Left ventricle myocardium superior (tissue), 1 donor: ENCODE results near the gene LGALS3BP. TPM values are rescaled to one million over a fixed set of nuclear protein-coding genes. Genes with fewer than 3 reads are reported as not detected.
"Not testable (repeated sequence)": the region's sequence is repeated elsewhere in the genome, so short reads cannot be mapped to it uniquely, and the experiment has no call there.

Experiments
- ATAC-seq: fragments of 200-7000 bp; cut with Tn5 transposase; one replicate; pipeline ENCODE4 v1.9.1; 2020; ENCODE audit warnings: mild to moderate bottlenecking, moderate library complexity
- DNase-seq: peaks from one replicate; pipeline ENCODE4 v3.0.0-alpha.2; 2020
- intact Hi-C: fragments of 100-400 bp; cut with micrococcal nuclease; formaldehyde crosslinking; loops from one replicate; pipeline ENCODE4 v1.11.0; 2022
- long read RNA-seq: library from polyadenylated mRNA; unstranded; transcript quantifications from one replicate; pipeline ENCODE4 v2.0.0, GENCODE V29; 2021
- total RNA-seq: library from RNA; stranded (reverse); fragmentation: NEBNext Ultra II Directional; extraction: Animal tissue kit (Norgen Biotek cat#: 25700); gene quantifications from one replicate; pipeline ENCODE4 v1.2.1, GENCODE V29; 2021
- donor health status: DM: no; HTN: yes; CAD: no; lungs with severe emphysema.

The LGALS3BP gene, protein sequence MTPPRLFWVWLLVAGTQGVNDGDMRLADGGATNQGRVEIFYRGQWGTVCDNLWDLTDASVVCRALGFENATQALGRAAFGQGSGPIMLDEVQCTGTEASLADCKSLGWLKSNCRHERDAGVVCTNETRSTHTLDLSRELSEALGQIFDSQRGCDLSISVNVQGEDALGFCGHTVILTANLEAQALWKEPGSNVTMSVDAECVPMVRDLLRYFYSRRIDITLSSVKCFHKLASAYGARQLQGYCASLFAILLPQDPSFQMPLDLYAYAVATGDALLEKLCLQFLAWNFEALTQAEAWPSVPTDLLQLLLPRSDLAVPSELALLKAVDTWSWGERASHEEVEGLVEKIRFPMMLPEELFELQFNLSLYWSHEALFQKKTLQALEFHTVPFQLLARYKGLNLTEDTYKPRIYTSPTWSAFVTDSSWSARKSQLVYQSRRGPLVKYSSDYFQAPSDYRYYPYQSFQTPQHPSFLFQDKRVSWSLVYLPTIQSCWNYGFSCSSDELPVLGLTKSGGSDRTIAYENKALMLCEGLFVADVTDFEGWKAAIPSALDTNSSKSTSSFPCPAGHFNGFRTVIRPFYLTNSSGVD
- total RNA-seq: 822 TPM
- long read RNA-seq, transcript LGALS3BP-201 (6 exons, 2,405 nt): major isoform, 598 of 918 reads
- long read RNA-seq, transcript LGALS3BP-210 (3 exons, 882 nt): minor isoform, 8 of 918 reads
- long read RNA-seq, transcript LGALS3BP-202 (5 exons, 936 nt): minor isoform, 5 of 918 reads
- long read RNA-seq, transcript LGALS3BP-218 (5 exons, 1,961 nt): minor isoform, 7 of 918 reads
- long read RNA-seq, partial matches to known transcripts: 64 of 918 reads
- long read RNA-seq, other reads (novel, unspliced or antisense): 236 of 918 reads

DNA sequence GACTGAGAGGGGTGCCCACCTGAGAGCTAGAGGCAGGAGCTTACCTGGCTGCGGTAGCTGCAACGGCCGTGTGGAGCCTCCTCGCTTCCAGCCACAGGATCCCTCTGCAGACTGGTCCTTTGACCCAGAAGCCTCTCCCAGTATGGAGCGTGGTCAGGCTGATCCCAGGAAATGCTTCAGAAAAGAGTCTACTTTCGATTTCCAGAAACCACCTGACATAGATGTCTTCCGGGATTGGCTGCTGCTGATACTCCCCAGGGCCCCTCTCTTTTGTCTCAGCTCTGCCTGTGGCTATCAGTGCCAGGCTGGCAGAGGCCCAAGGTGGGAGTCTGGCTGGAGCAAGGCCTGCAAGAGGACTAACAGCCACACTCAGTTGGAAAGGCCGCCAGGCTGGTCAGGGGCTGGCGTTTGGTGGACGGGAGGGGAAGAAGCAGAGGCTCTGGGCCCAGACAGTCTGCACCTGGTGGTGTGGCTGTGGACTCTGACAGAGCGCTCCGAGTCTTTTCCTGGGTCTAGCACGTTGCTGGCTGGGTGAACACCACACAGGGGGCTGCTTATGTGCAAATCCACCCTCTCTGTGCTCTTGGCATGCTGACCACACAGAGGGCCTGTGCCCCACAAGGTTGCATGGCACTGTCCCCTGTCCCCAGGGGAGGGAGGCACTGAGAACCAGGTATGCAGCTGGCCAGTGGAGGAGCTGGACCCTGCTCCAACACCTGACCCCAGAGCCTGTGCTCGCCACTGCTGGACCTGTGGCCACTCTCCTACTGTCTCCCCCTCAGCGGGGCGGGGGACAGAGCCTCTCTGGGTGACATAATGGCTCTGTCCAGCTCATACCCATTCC lies at the start of gene LGALS3BP:
LGALS3BP (minus strand) TSS at position 144 of the 844 bp plus-strand sequence. CDS start 2,732 bp downstream, outside the sequence.
- peak; percentile 78 for ATAC-seq
- intact Hi-C loops: loop anchor here (10.0 kb wide), 1 partner anchor 55 kb away; the partner anchor contains the start of gene TIMP2
- DNase-seq: peak; percentile 85

DNA sequence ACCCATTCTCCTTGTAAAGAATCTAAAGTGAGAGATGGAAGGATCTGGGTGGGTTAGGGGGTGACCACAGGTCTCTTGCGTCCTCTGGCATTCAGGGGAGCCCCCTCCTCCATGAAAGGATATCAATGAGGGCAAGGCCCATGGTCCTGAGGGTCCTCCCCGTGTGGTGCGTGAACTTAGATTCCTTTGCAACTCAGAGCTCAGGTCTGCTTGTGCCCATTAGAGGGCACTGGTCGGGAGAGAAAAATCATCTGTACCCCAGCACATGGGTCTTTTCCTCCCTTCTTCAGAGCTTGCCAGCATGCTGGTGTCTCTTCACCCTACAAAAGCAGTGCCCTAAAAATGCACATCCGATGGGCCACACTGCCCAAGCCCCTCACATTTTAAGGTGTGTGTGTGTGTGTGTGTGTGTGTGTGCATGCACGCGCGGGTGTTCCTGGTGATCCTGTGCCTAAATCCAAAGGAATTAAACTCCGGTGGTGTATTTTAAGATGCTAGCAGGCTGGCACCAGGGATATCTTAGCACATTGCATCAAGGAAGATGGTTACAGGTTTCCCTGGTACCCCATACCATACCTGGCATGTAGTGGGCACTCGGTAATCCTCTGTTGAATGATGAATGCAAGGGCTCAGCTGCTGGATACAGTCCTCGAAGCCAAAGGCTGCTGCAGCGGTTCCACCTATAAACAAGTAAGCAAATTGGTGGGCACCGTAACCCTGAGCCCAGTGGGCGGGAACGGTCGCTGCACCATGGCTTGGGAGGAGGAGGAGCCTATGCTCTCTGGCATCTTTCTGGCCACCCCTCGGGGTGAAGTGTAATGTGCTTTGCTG lies 49.0 kb upstream of the LGALS3BP start:
- DNase-seq (no peak), ATAC-seq (no peak)

DNA sequence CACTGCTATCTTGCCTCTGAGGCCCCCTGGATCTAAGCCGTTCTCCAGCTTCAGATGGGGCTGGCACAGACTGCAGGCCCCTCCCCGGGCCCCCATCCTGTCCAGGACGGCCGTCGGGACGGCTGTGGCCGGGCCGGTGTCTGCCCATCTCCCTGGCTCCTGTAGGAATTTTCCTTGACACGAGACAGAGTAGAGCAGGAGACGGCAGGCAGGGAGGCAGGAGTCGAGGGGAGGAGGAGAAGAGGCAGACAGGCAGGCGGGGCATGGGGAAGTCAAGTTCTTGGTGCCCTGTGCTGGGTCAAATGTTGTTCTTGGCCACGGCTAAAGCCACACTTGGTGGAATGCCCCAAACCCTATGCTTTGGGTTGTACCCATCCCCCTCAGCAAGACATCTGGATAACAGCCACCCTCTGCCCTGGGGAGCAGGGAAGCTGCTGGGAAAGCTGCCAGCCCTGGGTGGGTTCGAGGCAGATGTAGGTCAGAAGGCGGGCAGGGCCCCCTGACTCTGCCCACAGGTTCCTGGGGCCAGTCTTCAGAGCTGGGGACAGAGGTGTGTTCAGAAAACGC lies 48.3 kb upstream of the LGALS3BP start:
- peak; percentile 61 for DNase-seq
- intact Hi-C loops: no loop called here
- peak; percentile 3 for ATAC-seq

More for the DNA sequence above, 49.0 kb upstream of the LGALS3BP start:
- intact Hi-C loops: no loop called here

DNA sequence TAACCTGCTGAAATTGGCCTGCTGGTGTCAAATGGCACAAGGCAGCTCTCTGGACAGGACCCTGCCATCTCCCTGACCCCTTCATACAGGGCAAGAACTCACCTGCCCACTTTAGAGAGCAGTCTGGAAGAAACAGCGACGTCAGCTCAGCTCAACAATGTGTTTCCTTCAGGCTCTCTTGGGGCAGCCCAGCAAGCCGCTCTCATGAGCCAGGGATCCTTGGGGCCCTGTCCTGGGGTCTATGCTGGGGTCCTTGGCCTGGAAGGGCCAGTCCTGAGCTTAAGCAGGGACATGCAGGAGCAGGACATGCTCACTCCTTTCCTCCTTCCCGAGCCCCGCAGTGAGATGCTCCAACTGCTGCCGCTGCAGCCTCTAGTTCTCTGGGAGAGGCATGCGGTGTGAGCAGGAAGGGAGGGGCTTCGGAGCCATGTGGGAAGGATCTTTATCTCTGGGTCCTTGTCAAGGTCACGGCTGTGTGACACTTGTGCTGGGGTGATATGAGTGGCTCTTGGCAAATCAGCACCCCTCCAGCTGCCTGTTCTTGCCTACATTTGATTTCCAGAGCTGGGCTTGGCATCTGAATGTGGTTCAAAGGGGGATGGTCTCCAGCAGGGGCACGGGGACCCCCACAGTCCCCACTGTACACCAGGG lies 47.7 kb upstream of the LGALS3BP start:
- DNase-seq (peak; percentile 64), ATAC-seq (peak; percentile 13)
- intact Hi-C loops: no loop called here

DNA sequence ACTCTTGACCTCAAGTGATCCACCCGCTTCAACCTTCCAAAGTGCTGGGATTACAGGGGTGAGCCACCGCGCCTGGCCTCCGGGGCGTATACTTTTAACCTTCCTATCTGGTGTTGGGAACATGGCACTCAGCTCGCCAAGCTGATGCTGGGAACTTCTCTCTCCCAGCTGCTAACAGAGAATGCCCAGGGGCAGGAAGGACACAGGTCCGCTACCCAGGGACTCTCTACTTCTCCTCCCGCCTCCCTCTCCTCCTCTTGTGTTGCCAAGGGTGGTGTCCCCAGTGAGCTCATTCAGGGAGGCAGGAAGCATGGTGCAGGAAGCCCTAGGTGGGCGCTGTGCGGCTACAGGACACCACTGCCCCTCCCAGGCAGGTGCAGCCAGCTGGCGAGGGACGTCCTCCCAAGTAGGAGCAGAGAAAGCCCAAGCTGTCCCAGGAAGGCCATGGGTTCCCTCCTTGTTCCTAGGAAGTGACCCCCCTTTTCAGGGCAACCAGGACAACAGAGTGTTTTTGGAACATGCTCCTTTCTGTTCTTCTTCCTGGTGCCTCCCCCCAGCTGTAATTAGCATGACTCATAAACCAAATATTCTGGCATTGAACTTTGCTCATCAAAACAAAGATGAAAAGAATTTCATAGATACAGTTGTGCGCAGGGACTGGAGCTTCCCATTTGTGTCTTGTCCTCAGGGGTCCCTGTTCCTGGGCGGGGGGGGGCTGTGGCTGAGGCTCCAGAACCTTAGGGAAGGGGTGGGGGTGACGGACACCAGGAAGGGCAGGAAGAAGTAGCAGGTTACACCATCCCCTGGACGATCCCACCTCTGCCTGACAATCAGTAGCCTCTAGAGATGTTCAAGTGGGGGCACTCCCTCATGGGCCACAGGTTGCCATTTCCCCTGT lies 46.9 kb upstream of the LGALS3BP start:
- intact Hi-C loops: no loop called here
- DNase-seq (peak; percentile 74), ATAC-seq (peak; percentile 10)

DNA sequence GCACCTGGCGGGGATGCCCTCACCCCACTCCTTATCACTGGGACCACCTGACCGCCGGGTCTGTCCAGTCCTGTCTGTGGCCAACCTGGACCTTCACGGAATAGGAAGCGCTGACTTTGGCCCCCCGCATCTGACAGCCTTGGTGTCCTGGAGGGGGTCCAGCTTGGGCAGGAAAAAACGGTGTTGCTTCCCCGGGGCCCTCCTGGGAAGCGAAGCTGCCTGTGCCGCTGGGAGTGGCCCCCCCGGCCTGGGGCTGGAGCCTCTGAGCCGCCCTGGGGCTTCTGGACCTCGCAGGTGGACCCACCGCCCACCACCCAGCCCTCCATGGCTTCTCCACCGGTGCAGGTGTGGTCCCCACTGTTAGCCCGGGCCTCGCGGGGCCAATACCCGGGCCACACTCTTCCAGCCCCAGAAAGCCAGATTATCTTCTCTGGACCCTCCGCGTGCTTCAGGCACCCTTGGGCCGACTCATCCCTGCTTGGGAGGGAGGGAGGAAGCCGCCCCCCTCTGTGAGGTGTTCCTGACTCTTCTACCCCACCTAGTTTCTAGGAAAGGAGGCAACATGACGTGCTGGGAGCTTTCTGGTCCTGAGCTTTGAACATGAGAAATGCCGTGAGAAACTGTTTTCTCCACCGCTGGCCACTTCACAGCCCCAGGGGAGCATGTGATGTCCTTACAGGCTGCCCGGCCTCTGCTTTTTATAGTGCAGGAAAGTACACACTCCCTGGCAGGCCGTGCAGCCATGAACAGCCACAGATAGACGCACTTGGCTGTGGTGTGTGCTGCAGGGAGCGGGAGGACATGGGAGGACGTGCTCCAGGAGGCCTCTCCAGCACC lies 45.4 kb upstream of the LGALS3BP start:
- ATAC-seq (peak; percentile 69), DNase-seq (peak; percentile 86)
- intact Hi-C loops: no loop called here

DNA sequence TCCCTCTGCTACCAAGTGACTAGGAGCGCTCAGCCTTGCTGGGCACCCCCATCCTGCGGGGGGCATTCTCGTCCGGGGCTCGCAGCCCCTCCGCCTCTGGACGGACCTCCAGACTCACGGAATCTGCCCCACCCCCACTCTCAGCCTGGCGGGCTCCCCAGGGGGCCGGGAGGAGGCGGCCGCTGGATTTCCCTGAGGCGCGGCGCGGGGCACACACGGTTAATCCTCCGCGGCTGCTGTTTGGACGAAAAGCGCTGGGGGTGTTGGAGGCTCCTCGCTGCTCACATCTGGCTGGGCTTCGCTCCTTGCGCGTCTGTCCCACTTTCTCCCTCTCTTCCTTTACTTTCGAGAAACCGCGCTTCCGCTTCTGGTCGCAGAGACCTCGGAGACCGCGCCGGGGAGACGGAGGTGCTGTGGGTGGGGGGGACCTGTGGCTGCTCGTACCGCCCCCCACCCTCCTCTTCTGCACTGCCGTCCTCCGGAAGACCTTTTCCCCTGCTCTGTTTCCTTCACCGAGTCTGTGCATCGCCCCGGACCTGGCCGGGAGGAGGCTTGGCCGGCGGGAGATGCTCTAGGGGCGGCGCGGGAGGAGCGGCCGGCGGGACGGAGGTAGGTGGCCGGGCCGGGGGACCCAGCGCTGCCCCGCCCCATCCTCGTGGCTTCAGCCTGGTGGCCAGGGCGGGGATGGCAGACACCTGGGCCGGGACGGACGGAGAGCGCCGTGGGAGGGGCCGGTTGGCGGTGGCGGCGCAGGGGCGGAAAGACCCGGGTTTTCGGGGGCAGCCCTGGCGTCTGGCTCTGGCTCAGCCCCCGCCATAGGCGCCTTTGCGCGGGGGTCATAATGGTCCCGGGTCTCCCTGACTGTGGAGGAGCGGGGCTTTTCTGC lies 44.4 kb upstream of the LGALS3BP start, which contains the start of gene C1QTNF1:
C1QTNF1 (plus strand) TSS at position 284 of the 886 bp plus-strand sequence. CDS start 19,800 bp downstream, outside the sequence.
- DNase-seq: peak; percentile 80
- ATAC-seq: peak; percentile 26
- intact Hi-C loops: no loop called here

DNA sequence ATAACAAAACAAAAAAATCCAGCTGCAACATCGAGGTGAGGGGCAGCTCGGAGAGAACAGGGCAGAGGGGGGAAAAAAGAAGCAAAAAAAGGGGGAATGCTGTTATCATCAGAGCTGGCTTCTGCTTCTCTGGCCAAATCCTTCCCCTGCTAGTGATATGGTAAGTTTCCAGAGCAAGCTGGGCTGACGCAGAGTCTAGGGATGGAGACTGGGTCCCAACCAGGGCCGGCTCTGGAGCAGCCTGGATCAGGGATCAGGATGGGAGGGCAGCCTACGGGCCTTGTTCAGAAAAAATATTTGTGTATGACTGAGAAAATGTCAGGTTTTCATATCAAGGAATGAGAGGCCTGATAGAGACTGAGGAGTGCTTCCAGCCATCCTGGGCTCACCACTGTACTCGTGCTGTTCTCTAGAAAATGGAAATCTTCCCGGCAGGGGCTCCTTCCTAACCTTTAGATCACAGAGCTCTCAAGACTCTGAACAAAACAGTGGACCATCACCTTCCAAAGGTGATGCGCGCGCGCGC lies 43.5 kb upstream of the LGALS3BP start:
- intact Hi-C loops: no loop called here
- DNase-seq (no peak), ATAC-seq (peak; percentile 11)

DNA sequence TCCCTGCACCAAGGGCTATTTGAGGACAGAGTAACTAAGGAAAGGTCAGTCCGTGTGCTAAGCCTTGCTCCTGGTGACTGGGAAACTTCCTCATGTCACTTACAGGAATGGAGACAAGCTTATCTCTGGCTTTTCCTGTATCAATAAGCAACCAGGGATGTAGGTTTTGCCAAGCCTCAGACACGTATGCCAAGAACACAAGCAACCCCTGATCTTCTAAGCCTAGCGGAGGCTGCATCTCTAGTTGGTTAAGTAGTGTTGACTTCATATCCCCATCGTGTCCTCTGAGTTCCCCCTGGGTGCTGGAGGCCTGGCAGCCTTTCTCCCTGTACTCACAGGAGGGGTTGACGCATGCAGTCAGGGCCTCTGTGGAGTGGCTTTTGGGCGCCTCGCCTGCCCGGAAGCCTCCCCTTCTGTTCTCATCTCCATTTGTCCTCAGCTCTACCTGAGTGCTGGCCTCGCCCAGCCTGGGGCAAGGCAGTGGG lies 42.8 kb upstream of the LGALS3BP start:
- ATAC-seq (peak; percentile 59), DNase-seq (peak; percentile 87)
- intact Hi-C loops: no loop called here

DNA sequence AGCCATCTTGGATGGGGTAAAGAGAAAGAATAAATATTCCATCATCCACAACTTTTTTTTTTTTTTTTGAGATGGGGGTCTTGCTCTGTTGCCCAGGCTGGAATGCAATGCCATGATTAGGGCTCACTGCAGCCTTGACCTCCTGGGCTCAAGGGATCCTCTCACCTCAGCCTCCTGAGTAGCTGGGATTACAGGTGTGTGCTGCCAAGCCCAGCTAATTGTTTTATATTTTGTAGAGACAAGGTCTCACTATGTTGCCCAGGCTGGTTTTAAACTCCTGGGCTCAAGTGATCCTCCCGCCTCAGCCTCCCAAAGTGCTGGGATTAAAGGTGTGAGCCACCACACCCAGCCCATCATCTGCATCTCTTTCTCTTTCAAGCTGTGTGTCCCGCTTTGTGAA lies 42.2 kb upstream of the LGALS3BP start:
- DNase-seq, ATAC-seq, intact Hi-C loops: not testable (repeated sequence)

DNA sequence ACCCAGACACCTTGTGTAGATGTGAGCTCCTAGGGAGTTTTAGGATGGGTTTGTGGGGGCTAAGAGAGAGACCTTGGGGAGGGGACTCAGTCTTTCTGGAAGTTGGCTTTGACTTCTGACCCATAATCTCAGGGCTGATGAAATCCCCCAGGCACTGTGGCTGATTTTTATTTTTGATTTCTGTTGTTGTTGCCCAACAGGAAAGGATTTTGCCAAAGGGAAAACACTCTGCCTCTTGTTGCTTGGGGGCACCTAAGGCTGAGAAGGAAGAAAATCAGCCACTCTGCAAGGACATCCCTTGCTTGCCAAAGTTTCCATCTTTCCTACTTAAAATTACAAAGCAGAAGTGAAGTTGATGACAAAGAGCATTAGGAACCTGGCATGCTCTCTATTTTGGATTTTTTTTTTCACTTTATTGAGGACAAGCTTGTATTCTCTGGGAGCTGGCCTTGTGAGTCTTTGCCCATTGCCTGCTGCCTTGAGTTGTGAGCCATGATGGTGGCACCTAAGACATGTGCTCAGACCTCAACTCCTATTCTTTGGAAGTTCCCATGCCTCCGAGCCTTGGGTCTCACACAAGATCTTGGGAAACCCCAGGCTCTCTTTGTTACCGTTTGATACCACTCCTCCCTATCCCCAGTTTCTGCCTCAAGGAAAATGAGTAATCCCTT lies 41.0 kb upstream of the LGALS3BP start:
- intact Hi-C loops: no loop called here
- DNase-seq (no peak), ATAC-seq (no peak)

DNA sequence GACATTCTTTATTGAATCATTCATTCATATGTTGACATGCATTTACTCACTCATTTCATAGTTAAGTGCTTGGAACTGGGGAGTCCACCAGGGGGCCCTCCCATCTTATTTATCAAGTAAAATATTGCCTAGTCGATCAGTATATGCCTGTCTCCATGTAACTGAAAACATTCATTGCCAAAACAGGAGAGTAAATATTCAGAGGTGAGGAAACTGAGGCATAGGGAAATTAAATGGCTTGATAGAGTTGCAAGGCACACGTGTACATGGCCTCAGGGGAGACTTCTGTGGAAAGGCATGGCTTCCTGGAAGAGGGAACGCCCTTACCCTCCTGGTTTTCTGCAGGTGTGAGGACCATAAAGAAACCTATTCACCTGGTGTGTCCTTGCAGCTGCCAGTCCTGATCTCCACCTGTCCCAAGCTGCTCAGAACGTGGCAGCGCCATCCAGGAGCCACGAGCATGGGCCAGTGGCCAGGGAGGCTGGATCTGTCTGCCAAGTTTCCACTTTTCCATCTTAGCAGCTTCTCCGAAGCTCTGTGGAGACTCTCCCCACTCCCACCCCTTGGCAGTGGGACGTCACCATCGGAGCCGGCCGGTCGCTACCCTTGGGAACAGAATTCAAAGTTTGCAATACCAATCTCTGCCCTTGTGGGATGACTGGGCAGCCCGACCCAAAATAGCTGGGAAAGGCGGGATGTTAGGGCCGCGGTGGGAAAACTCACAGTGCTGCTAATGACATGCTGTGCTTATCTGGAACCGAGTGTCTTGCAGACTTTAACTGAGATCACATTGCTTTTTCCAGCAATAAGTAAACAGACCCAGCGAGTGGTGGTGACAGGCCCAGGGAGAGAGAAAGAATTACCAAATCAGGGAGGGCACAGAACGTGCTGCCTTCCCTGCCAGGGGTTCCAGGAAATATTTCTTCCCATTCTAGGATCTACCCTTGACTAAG lies 40.2 kb upstream of the LGALS3BP start:
- ATAC-seq: peak; percentile 44
- intact Hi-C loops: no loop called here
- peak; percentile 75 for DNase-seq

DNA sequence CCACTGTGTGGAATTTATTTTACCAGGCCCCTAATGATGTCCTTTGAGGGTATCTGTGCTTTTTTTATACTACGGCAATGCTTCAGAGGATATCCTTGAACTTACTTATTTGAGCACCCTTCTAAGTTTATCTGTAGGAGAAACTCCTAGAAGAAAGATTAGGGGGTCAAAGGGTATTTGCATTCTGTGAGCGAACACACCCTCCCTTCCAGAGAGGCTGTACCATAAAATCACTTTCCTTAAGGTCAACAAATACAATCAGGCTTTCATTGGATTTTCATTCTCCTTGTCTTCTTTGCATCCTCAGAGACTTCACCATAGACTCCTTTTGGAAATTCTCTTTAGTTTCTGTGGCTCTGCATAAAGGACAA lies 39.5 kb upstream of the LGALS3BP start:
- intact Hi-C loops: no loop called here
- ATAC-seq (no peak), DNase-seq (no peak)
